ENCODE data around the gene ULK3. TPM values are rescaled to one million over a fixed set of nuclear protein-coding genes. Genes with fewer than 3 reads are reported as not detected.

Gene ULK3
- total and polyA plus RNA-seq, 2 donors (not counting 3 experiments of a cell fraction or from before 2014, with no cell fraction given): 36.0 to 48.6 TPM

DNA sequence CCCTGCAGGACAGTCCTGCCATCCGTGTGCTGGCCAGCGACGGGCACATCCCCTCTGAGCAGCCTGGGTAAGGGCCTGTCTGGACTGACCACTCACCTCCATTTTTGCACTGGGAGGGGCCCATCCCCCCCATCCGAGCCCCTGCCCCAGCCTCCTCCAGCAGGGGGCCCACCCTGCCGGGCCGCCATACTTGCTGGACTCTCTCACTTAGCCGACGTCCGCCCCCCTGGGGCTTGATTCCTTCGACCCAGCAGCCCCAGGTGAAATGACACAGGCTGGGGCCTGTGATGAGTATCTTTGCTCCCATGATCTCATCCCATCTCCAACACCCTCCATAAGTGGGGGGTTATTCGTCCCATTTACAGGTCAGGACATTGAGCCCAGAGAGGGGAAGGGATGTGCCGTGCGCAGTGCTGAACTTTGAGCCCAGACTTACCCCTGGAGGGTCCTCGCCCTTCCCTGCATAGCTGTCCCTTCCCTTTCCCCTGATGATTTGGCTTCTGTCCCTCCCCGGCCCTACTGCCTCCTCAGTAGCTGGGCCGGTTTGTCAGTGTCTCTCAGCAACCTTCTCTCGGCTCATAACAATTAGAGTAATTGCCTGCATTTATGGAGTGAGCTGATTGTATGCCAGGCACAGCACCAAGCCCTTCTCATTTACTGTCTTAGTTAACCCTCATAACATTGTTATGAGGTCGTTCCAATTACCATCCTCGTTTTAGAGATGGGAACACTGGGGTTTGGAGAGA, 26.2 kb downstream of the ULK3 start:
- no peak overlapping the region for H3K4me3 ChIP-seq (replicated peaks in 1 of 3; ENCODE audit: insufficient read depth in 1 of 3, low read depth in 1 of 3, low read length in 3 of 3)
- intact Hi-C loops (cut with micrococcal nuclease): no loop called here
- TF ChIP-seq POLR2AphosphoS5 (IDR thresholded peaks at IDR 0.05; ENCODE audit: insufficient read depth, low read depth, low read length) (no peak), FOS (IDR thresholded peaks at IDR 0.05; ENCODE audit: borderline replicate concordance, insufficient read depth, low read length) (no peak), POLR2A (IDR thresholded peaks at IDR 0.05; ENCODE audit: low read depth, low read length) (no peak), EZH2 (IDR thresholded peaks at IDR 0.05; ENCODE audit: borderline replicate concordance, low read depth, low read length, severe bottlenecking) (no peak)
- TF ChIP-seq, protein P1, sequence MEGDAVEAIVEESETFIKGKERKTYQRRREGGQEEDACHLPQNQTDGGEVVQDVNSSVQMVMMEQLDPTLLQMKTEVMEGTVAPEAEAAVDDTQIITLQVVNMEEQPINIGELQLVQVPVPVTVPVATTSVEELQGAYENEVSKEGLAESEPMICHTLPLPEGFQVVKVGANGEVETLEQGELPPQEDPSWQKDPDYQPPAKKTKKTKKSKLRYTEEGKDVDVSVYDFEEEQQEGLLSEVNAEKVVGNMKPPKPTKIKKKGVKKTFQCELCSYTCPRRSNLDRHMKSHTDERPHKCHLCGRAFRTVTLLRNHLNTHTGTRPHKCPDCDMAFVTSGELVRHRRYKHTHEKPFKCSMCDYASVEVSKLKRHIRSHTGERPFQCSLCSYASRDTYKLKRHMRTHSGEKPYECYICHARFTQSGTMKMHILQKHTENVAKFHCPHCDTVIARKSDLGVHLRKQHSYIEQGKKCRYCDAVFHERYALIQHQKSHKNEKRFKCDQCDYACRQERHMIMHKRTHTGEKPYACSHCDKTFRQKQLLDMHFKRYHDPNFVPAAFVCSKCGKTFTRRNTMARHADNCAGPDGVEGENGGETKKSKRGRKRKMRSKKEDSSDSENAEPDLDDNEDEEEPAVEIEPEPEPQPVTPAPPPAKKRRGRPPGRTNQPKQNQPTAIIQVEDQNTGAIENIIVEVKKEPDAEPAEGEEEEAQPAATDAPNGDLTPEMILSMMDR (IDR thresholded peaks at IDR 0.05; ENCODE audit: extremely low read depth in 1 of 2, insufficient read depth in 1 of 2, low read depth in 1 of 2, low read length in 2 of 2): no peak
- CTCF ChIA-PET: interaction anchor here (0.8 to 2.2 kb wide), 6 partner anchors 10 to 134 kb away, joined by 3 to 6 read pairs (median 3); partner anchors contain the start of genes CPLX3 and CSK
- POLR2A ChIA-PET: interaction anchor here (0.6 kb wide), 1 partner anchor 31 kb away, joined by 4 read pairs; no protein-coding TSS in a partner anchor
- no peaks in the 10 kb centered on the region for H3K79me2 ChIP-seq (ENCODE audit: control insufficient read depth, insufficient read depth, low read length)
- H3K4me2 ChIP-seq (ENCODE audit: insufficient read depth, low read length): no peak overlapping the region
- no peaks in the 10 kb centered on the region for H3K27me3 ChIP-seq (ENCODE audit: control insufficient read depth in 2 of 2, insufficient read depth in 2 of 2, low read length in 2 of 2)
- BruUV-seq (replicated peaks): no TSS peak
- DNase-seq (ENCODE audit: low read depth, low spot score) (no peak), FAIRE-seq (no peak)
- no peak overlapping the region for H3K9ac ChIP-seq (replicated peaks; ENCODE audit: extremely low read depth, insufficient read depth, low read length)
- H3K36me3 ChIP-seq (ENCODE audit: control insufficient read depth in 2 of 2, extremely low read depth in 1 of 2, insufficient read depth in 2 of 2, low read length in 2 of 2): no peaks in the 10 kb centered on the region
- no peaks in the 10 kb centered on the region for H3K9me3 ChIP-seq (replicated peaks; ENCODE audit: control insufficient read depth, insufficient read depth, low read length)
- H3K4me1 ChIP-seq (ENCODE audit: control insufficient read depth, extremely low read depth, insufficient read depth, low read length): peaks cover 8% of the 10 kb centered on the region
- H3K9me1 ChIP-seq (replicated peaks; ENCODE audit: control insufficient read depth, extremely low read depth, insufficient read depth, low read length): no peaks in the 10 kb centered on the region
- H3K27ac ChIP-seq (ENCODE audit: insufficient read depth, low read depth, low read length): no peak overlapping the region
- no peaks in the 10 kb centered on the region for H4K20me1 ChIP-seq (replicated peaks; ENCODE audit: control insufficient read depth, extremely low read depth, insufficient read depth, low read length)
- dilution Hi-C loops (cut with MboI; ENCODE audit: extremely low pct_ligation_motif_present, low sequenced_read_pairs): no loop called here
- no peak overlapping the region for H2AFZ ChIP-seq (ENCODE audit: low read depth, low read length)

Data from endothelial cell of umbilical vein (primary cell).